ENCODE results near the gene VPS13A.
A peak's percentile ranks its signal among the peaks of the same experiment; 100 is the strongest.

Gene VPS13A

GRCh38 chr9:77175151-77175550, 2.2 kb upstream of the VPS13A start:
- Histone ChIP-seq H3K9me3 (ENCODE audit: control insufficient read depth, insufficient read depth, low read depth, low read length) (no peaks in the 10 kb centered on the region), H3K4me1 (ENCODE audit: control insufficient read depth, insufficient read depth, low read length) (peaks cover 8% of the 10 kb centered on the region; the same call in 1 of the 2 replicates), H3K36me3 (ENCODE audit: control insufficient read depth in 2 of 2, insufficient read depth in 1 of 2, low read length in 2 of 2) (no peaks in the 10 kb centered on the region), H3K4me3 (ENCODE audit: low read depth, low read length) (no peak overlapping the region), H3K27ac (ENCODE audit: extremely low read depth, low read depth, low read length) (no peak overlapping the region; the same call in 1 of the 2 replicates)
- TF ChIP-seq, protein P1, sequence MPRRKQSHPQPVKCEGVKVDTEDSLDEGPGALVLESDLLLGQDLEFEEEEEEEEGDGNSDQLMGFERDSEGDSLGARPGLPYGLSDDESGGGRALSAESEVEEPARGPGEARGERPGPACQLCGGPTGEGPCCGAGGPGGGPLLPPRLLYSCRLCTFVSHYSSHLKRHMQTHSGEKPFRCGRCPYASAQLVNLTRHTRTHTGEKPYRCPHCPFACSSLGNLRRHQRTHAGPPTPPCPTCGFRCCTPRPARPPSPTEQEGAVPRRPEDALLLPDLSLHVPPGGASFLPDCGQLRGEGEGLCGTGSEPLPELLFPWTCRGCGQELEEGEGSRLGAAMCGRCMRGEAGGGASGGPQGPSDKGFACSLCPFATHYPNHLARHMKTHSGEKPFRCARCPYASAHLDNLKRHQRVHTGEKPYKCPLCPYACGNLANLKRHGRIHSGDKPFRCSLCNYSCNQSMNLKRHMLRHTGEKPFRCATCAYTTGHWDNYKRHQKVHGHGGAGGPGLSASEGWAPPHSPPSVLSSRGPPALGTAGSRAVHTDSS (tag by site-specific recombination; IDR thresholded peaks at IDR 0.05): no peak
- TF ChIP-seq ZBTB17 (tag by site-specific recombination; IDR thresholded peaks at IDR 0.05): no peak
- TF ChIP-seq, protein P2, sequence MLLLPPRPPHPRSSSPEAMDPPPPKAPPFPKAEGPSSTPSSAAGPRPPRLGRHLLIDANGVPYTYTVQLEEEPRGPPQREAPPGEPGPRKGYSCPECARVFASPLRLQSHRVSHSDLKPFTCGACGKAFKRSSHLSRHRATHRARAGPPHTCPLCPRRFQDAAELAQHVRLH (tag by site-specific recombination; IDR thresholded peaks at IDR 0.05): no peak
- TF ChIP-seq ZNF366 (tag by site-specific recombination; conservative IDR thresholded peaks at IDR 0.05): no peak
- TF ChIP-seq, protein P3, sequence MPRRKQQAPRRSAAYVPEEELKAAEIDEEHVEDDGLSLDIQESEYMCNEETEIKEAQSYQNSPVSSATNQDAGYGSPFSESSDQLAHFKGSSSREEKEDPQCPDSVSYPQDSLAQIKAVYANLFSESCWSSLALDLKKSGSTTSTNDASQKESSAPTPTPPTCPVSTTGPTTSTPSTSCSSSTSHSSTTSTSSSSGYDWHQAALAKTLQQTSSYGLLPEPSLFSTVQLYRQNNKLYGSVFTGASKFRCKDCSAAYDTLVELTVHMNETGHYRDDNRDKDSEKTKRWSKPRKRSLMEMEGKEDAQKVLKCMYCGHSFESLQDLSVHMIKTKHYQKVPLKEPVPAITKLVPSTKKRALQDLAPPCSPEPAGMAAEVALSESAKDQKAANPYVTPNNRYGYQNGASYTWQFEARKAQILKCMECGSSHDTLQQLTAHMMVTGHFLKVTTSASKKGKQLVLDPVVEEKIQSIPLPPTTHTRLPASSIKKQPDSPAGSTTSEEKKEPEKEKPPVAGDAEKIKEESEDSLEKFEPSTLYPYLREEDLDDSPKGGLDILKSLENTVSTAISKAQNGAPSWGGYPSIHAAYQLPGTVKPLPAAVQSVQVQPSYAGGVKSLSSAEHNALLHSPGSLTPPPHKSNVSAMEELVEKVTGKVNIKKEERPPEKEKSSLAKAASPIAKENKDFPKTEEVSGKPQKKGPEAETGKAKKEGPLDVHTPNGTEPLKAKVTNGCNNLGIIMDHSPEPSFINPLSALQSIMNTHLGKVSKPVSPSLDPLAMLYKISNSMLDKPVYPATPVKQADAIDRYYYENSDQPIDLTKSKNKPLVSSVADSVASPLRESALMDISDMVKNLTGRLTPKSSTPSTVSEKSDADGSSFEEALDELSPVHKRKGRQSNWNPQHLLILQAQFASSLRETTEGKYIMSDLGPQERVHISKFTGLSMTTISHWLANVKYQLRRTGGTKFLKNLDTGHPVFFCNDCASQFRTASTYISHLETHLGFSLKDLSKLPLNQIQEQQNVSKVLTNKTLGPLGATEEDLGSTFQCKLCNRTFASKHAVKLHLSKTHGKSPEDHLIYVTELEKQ (tag by site-specific recombination; IDR thresholded peaks at IDR 0.05; ENCODE audit: borderline replicate concordance): no peak
- TF ChIP-seq ZNF624 (tag by site-specific recombination; IDR thresholded peaks at IDR 0.05): no peak
- TF ChIP-seq ZNF221 (tag by site-specific recombination; IDR thresholded peaks at IDR 0.05; ENCODE audit: borderline replicate concordance): no peak
- CTCF ChIA-PET: interaction anchor here (0.7 to 3.3 kb wide), 4 partner anchors 9 to 517 kb away, joined by 3 to 20 read pairs (median 3); no protein-coding TSS in a partner anchor
- POLR2A ChIA-PET: interaction anchor here (0.7 kb wide), 1 partner anchor 35 kb away, joined by 3 read pairs; no protein-coding TSS in a partner anchor

DNA sequence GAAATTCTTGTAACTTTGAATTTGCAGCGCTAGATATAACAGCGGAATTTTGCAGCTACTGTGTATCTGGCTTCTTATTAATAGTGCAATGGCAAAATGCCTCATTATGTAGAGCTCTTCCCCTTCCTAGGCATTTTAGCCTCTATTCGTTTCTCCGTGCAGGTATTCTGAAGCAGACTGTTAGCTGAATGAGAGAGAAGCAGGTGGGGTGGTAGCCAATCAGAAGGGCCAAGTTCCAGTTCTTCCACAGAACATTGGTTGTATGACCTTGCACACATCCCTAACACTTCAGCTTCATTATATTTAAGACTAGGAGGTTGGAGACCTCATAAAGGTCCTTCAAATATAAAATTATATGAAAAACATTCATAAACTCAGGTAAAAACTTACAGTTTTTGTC, 1.2 kb upstream of the VPS13A start:
- CTCF ChIA-PET: interaction anchor here (0.6 to 3.3 kb wide), 2 partner anchors 10 to 226 kb away, joined by 3 to 20 read pairs; no protein-coding TSS in a partner anchor
- POLR2A ChIA-PET: interaction anchor here (0.9 kb wide), 1 partner anchor 25 kb away, joined by 4 read pairs; no protein-coding TSS in a partner anchor
- H3K4me1 ChIP-seq (ENCODE audit: control insufficient read depth, insufficient read depth, low read length): peaks cover 13% of the 10 kb centered on the region; the same call in 1 of the 2 replicates
- TF ChIP-seq, protein P4, sequence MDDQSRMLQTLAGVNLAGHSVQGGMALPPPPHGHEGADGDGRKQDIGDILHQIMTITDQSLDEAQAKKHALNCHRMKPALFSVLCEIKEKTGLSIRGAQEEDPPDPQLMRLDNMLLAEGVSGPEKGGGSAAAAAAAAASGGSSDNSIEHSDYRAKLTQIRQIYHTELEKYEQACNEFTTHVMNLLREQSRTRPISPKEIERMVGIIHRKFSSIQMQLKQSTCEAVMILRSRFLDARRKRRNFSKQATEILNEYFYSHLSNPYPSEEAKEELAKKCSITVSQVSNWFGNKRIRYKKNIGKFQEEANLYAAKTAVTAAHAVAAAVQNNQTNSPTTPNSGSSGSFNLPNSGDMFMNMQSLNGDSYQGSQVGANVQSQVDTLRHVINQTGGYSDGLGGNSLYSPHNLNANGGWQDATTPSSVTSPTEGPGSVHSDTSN (CRISPR knock-in tag; IDR thresholded peaks at IDR 0.05): no peak
- H3K9me3 ChIP-seq (ENCODE audit: control insufficient read depth, insufficient read depth, low read depth, low read length): no peaks in the 10 kb centered on the region
- H3K4me3 ChIP-seq (ENCODE audit: low read depth, low read length): no peak overlapping the region
- no peak overlapping the region for H3K27ac ChIP-seq (ENCODE audit: extremely low read depth, low read depth, low read length)
- H3K36me3 ChIP-seq (ENCODE audit: control insufficient read depth in 2 of 2, insufficient read depth in 1 of 2, low read length in 2 of 2): no peaks in the 10 kb centered on the region

DNA sequence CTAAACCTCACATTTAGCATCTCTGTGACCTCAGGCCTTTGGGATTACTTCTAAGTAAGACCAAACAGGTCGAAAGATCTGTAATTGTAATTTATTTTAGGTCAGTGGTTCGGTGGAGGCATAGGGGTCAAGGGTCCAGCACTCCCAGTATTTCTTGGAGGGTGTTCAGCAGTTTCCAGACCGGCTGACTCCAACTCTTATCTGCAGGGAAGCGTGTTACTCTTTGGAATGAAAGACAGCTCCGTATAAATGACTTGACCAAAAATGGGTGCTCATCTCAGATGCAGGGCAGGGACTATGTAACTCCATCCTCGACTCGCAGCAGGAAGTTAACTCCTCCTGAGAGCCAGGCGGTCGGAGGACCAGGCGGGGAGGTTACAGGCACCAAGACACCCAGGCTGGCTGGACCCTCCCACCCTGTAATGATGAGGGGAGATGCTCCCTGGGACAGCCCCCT, 620 bp upstream of the VPS13A start:
- Histone ChIP-seq H3K9me3 (ENCODE audit: control insufficient read depth, insufficient read depth, low read depth, low read length) (no peaks in the 10 kb centered on the region), H3K27ac (ENCODE audit: extremely low read depth, low read depth, low read length) (peak overlapping the region; percentile 50; the same call in 1 of the 2 replicates), H3K4me1 (ENCODE audit: control insufficient read depth, insufficient read depth, low read length) (peaks cover 13% of the 10 kb centered on the region; the same call in 1 of the 2 replicates), H3K4me3 (ENCODE audit: low read depth, low read length) (peak overlapping the region; percentile 71), H3K36me3 (ENCODE audit: control insufficient read depth in 2 of 2, insufficient read depth in 1 of 2, low read length in 2 of 2) (no peaks in the 10 kb centered on the region)
- ChIA-PET POLR2A (interaction anchor here (0.8 to 1.3 kb wide), 7 partner anchors 8 to 1059 kb away, joined by 3 to 5 read pairs (median 4); partner anchors contain the start of gene CEP78), CTCF (interaction anchor here (0.6 to 3.3 kb wide), 5 partner anchors 10 to 1519 kb away, joined by 3 to 20 read pairs (median 3); no protein-coding TSS in a partner anchor)
- TF ChIP-seq ZNF184 (tag by site-specific recombination; IDR thresholded peaks at IDR 0.05): no peak
- TF ChIP-seq, protein P5, sequence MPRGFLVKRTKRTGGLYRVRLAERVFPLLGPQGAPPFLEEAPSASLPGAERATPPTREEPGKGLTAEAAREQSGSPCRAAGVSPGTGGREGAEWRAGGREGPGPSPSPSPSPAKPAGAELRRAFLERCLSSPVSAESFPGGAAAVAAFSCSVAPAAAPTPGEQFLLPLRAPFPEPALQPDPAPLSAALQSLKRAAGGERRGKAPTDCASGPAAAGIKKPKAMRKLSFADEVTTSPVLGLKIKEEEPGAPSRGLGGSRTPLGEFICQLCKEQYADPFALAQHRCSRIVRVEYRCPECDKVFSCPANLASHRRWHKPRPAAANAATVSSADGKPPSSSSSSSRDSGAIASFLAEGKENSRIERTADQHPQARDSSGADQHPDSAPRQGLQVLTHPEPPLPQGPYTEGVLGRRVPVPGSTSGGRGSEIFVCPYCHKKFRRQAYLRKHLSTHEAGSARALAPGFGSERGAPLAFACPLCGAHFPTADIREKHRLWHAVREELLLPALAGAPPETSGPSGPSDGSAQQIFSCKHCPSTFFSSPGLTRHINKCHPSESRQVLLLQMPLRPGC (tag by site-specific recombination; IDR thresholded peaks at IDR 0.05): no peak
- peak; percentile 90 for TF ChIP-seq ZNF341 (tag by site-specific recombination; IDR thresholded peaks at IDR 0.05; ENCODE audit: low read depth)
- TF ChIP-seq ZNF76 (tag by site-specific recombination; IDR thresholded peaks at IDR 0.05; ENCODE audit: borderline replicate concordance, low read depth): 0 out of 2 replicates have a peak, but pooled peaks have one; percentile 10
- TF ChIP-seq ZNF248 (tag by site-specific recombination; IDR thresholded peaks at IDR 0.05): no peak
- TF ChIP-seq ZNF558 (tag by site-specific recombination; IDR thresholded peaks at IDR 0.05): no peak
- TF ChIP-seq ZBTB17 (tag by site-specific recombination; IDR thresholded peaks at IDR 0.05): peak; percentile 72
- TF ChIP-seq OSR2 (tag by site-specific recombination; IDR thresholded peaks at IDR 0.05): no peak
- TF ChIP-seq, protein P6, sequence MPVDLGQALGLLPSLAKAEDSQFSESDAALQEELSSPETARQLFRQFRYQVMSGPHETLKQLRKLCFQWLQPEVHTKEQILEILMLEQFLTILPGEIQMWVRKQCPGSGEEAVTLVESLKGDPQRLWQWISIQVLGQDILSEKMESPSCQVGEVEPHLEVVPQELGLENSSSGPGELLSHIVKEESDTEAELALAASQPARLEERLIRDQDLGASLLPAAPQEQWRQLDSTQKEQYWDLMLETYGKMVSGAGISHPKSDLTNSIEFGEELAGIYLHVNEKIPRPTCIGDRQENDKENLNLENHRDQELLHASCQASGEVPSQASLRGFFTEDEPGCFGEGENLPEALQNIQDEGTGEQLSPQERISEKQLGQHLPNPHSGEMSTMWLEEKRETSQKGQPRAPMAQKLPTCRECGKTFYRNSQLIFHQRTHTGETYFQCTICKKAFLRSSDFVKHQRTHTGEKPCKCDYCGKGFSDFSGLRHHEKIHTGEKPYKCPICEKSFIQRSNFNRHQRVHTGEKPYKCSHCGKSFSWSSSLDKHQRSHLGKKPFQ (tag by site-specific recombination; IDR thresholded peaks at IDR 0.05): no peak
- no peak for TF ChIP-seq ZNF138 (tag by site-specific recombination; IDR thresholded peaks at IDR 0.05; ENCODE audit: borderline replicate concordance)
- TF ChIP-seq ZNF335 (tag by site-specific recombination; conservative IDR thresholded peaks at IDR 0.05): peak; percentile 64
- peak; percentile 60; the same call in 1 of the 2 replicates for TF ChIP-seq WT1 (tag by site-specific recombination; IDR thresholded peaks at IDR 0.05)
- no peak for TF ChIP-seq ZFP3 (tag by site-specific recombination; IDR thresholded peaks at IDR 0.05; ENCODE audit: low read depth)

Measured in HEK293 (cell line).